ENCODE results near the gene KPNB1. TPM values are rescaled to one million over a fixed set of nuclear protein-coding genes. Genes with fewer than 3 reads are reported as not detected.

The KPNB1 gene
- total RNA-seq = 247 and 292 TPM in 2 replicates

DNA sequence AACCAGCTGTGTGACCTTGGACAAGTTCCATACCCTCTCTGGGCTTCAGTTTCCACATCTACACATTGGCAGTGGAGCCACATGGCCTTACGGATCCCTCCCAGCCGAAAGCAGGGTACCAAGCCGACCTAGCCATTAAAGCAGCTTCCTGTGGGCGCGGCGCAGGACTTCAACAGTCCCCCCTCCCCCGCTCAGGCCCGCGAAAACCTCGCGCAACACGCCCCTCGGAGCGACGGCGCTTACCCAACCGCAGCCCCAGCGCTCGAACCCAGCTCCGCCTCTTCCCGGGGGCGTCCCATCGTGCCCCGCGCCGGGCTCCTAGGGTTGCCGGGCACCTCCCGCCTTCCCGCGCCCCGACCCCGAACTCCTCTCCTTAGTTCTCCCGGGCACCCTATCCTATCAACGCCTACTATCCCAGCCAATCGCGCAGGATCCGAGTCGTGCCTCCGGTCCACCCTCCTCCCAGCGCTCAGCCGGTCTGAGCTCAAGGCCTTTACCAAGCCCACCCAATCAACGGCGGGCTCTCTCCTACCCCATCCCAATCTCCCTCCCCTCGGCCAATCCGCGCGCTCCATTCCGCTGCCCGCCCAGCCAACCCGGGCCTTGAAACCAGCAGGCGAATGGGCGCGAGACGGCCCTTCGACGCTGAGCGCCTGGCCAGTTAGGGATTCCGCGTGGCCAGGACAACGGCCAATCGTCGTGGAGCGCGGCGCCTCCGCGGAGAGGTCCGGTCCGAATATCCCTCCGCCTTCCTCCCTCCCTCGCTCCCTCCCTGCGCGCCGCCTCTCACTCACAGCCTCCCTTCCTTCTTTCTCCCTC is at the start of gene KPNB1:
KPNB1 (plus strand) TSS at position 767 of the 819 bp plus-strand sequence. CDS start 326 bp downstream, outside the sequence.

DNA sequence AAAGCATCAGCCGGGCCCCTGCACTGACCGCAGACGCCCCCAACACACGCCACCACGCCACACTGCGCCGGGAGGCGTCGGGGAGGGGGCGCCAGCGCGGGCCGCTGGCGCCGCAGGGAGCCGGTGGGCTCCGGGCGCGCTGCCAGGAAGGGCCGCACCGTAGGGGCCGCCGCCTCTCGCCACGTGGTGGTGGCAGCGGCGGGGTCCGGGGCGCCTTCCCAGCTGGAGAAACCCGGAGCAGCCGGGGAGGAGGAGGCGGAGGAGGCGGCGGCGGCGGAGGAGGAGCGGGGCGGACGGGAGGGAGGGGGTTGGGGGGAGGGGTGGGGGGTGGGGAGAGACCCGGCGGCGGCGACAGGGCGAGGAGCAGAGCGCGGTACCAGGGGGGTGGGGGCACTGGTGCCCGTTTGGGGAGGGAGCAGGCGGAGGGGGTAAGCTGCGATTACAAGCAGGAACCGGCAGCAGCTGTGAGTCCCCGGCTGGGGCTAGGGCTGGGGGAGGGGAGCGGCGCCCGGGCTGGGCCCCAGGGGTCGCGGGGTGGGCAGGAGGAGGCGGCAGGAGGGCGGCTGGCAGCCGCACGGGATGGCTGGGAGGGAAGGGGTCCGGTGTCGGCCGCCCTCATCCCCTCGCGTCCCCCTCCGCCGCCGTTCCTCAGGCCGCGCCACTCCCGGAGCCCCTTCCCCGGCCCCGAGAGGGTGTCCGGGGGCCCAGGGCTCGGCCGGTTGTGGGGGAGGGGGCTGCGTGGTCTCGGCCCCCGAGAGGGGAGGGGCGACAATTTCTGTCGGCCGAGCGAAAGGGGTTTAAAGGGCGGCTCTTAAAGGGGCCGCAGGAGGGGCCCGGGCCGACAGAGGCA is 44.2 kb downstream of the KPNB1 start, which contains the start of gene TBKBP1:
TBKBP1 (plus strand) TSS at position 431 of the 850 bp plus-strand sequence. CDS start 1,952 bp downstream, outside the sequence.

DNA sequence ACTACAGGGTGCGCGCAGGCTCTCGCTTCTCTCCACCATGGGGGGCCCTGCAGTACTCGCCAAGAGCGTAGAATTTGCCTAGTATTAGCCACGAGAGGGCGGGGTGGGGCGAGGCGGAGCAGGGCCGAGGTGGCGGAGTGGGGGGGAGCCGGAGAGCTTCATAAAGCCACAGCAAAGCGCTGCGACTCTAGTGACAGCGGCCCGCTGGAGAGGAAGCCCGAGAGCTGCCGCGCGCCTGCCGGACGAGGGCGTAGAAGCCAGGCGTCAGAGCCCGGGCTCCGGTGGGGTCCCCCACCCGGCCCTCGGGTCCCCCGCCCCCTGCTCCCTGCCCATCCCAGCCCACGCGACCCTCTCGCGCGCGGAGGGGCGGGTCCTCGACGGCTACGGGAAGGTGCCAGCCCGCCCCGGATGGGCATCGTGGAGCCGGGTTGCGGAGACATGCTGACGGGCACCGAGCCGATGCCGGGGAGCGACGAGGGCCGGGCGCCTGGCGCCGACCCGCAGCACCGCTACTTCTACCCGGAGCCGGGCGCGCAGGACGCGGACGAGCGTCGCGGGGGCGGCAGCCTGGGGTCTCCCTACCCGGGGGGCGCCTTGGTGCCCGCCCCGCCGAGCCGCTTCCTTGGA is 83.4 kb downstream of the KPNB1 start, which contains the start of gene TBX21:
TBX21 (plus strand) TSS at position 190 of the 627 bp plus-strand sequence; CDS start at position 409, 219 bp downstream.

Other genes starting within 250 kb of the KPNB1 start
- gene NPEPPS, start 118.8 kb upstream of the KPNB1 start, total RNA-seq = 96.6 and 118 TPM in 2 replicates
- 6.4 and 13.6 TPM in 2 replicates for gene TBKBP1, start 44.2 kb downstream of the KPNB1 start, total RNA-seq
- gene TBX21, start 83.3 kb downstream of the KPNB1 start, total RNA-seq = 0.09 and 0.14 TPM in 2 replicates
- 5.8 and 8.4 TPM in 2 replicates for gene OSBPL7, start 171.9 kb downstream of the KPNB1 start, total RNA-seq
- 16.5 and 21.0 TPM in 2 replicates for gene MRPL10, start 181.6 kb downstream of the KPNB1 start, total RNA-seq
- gene LRRC46, start 181.8 kb downstream of the KPNB1 start, total RNA-seq = 0.09 TPM in 1 of 2 replicates, not detected in the other
- 44.4 and 44.8 TPM in 2 replicates for gene SCRN2, start 191.4 kb downstream of the KPNB1 start, total RNA-seq
- under 0.01 TPM in 2 replicates for gene SP6, start 201.2 kb downstream of the KPNB1 start, total RNA-seq
- 0.14 and 0.28 TPM in 2 replicates for gene SP2, start 246.3 kb downstream of the KPNB1 start, total RNA-seq